Activated B cell treated with CpG ODN at 0.5 μM for 24 hours (primary cell): ENCODE data around the gene PAPOLG. TPM values are rescaled to one million over a fixed set of nuclear protein-coding genes. Genes with fewer than 3 reads are reported as not detected.
A peak's percentile ranks its signal among the peaks of the same experiment; 100 is the strongest.

Experiments used
- ATAC-seq: fragments of 200-7000 bp; cut with Tn5 transposase; one replicate; pipeline ENCODE4 v1.10.0; 2021; ENCODE audit warnings: low read depth, mild to moderate bottlenecking, moderate library complexity
- CTCF ChIA-PET: fragments of 350-600 bp; sonication (Branson Sonifier 250); formaldehyde crosslinking; loops from one replicate; lab custom pipeline; 2021; ENCODE audit warnings: antibody characterized with exemption; lab: Charles Lee
- POLR2A ChIA-PET: fragments of 350-600 bp; sonication (Branson Sonifier 250); formaldehyde crosslinking; loops from one replicate; lab custom pipeline; 2021; ENCODE audit warnings: antibody characterized with exemption; lab: Charles Lee
- DNase-seq: peaks from one replicate; pipeline ENCODE4 v3.0.0; 2022
- H3K27ac Mint-ChIP-seq: one replicate; pipeline ENCODE4 v1.8.0; 2020; ENCODE audit warnings: mixed read lengths
- H3K27me3 Mint-ChIP-seq: one replicate; pipeline ENCODE4 v1.8.0; 2021; ENCODE audit warnings: mixed read lengths
- H3K36me3 Mint-ChIP-seq: one replicate; pipeline ENCODE4 v1.8.0; 2021; ENCODE audit warnings: low read depth, mixed read lengths
- H3K4me1 Mint-ChIP-seq: one replicate; pipeline ENCODE4 v1.8.0; 2021; ENCODE audit warnings: mixed read lengths
- H3K4me3 Mint-ChIP-seq: one replicate; pipeline ENCODE4 v1.8.0; 2020; ENCODE audit warnings: mild to moderate bottlenecking, mixed read lengths
- H3K9me3 Mint-ChIP-seq: one replicate; pipeline ENCODE4 v1.8.0; 2020; ENCODE audit warnings: mixed read lengths
- CTCF ChIP-seq: fragments of 200-600 bp; IDR thresholded peaks from one replicate; pipeline ENCODE4 v1.8.0; 2022; ENCODE audit warnings: antibody characterized with exemption, mild to moderate bottlenecking
- intact Hi-C: fragments of 100-400 bp; cut with micrococcal nuclease; formaldehyde crosslinking; loops from one replicate; pipeline ENCODE4 v1.15.1; 2024
- total RNA-seq: library from RNA; stranded (reverse); gene quantifications from 2 replicates; pipeline ENCODE4 v1.2.3, GENCODE V29; 2022

The PAPOLG gene
- total RNA-seq, 1 donor from 2014 or later = 20.3 TPM

GRCh38 chr2:60804473-60804872, 48.4 kb downstream of the PAPOLG start:
- no peak for ATAC-seq
- H3K27ac Mint-ChIP-seq = no peak overlapping the region
- H3K27me3 Mint-ChIP-seq = no peaks in the 10 kb centered on the region
- no peaks in the 10 kb centered on the region for H3K9me3 Mint-ChIP-seq
- no peak for DNase-seq
- no peak overlapping the region for H3K4me3 Mint-ChIP-seq
- H3K36me3 Mint-ChIP-seq = peaks cover 25% of the 10 kb centered on the region
- intact Hi-C loops = no loop called here
- no peak for TF ChIP-seq CTCF
- POLR2A ChIA-PET = interaction anchor here (0.6 to 5.5 kb wide), 6 partner anchors 15 to 193 kb away, joined by 3 to 162 read pairs (median 10); partner anchors contain the start of gene REL
- H3K4me1 Mint-ChIP-seq = peaks cover 46% of the 10 kb centered on the region
- CTCF ChIA-PET = interaction anchor here (1.2 to 4.3 kb wide), 4 partner anchors 78 to 194 kb away, joined by 3 to 39 read pairs (median 19); partner anchors contain the start of gene REL

GRCh38 chr2:60806595-60806987, 50.5 kb downstream of the PAPOLG start:
- no peaks in the 10 kb centered on the region for H3K9me3 Mint-ChIP-seq
- ATAC-seq = no peak
- H3K4me3 Mint-ChIP-seq = peak overlapping the region; percentile 59
- peaks cover 17% of the 10 kb centered on the region for H3K36me3 Mint-ChIP-seq
- ChIA-PET CTCF (interaction anchor here (1.8 to 4.3 kb wide), 3 partner anchors 11 to 192 kb away, joined by 8 to 39 read pairs (median 34); partner anchors contain the start of gene REL), POLR2A (interaction anchor here (0.6 to 5.5 kb wide), 14 partner anchors 10 to 191 kb away, joined by 3 to 162 read pairs (median 9); partner anchors contain the start of gene REL)
- intact Hi-C loops = no loop called here
- H3K27ac Mint-ChIP-seq = peak overlapping the region; percentile 93
- no peaks in the 10 kb centered on the region for H3K27me3 Mint-ChIP-seq
- no peak for TF ChIP-seq CTCF
- DNase-seq = no peak
- peaks cover 54% of the 10 kb centered on the region for H3K4me1 Mint-ChIP-seq

- ChIA-PET CTCF (interaction anchor here (0.9 to 4.3 kb wide), 5 partner anchors 11 to 192 kb away, joined by 3 to 39 read pairs (median 6); partner anchors contain the start of gene REL), POLR2A (interaction anchor here (0.6 to 5.5 kb wide), 21 partner anchors 9 to 731 kb away, joined by 3 to 162 read pairs (median 8); partner anchors contain the start of genes REL and XPO1)
- ATAC-seq (peak; percentile 93), DNase-seq (peak; percentile 34)
- Mint-ChIP-seq H3K27me3 (no peaks in the 10 kb centered on the region), H3K4me3 (peak overlapping the region; percentile 59), H3K36me3 (peaks cover 13% of the 10 kb centered on the region), H3K9me3 (no peaks in the 10 kb centered on the region), H3K27ac (peak overlapping the region; percentile 93), H3K4me1 (peaks cover 54% of the 10 kb centered on the region)
- TF ChIP-seq CTCF = no peak
- intact Hi-C loops = loop anchor here (1.0 kb wide), 7 partner anchors 11 to 186 kb away; partner anchors contain the start of gene REL
These were observed 51.1 kb downstream of the PAPOLG start for GRCh38 chr2:60806988-60807681.

GRCh38 chr2:60808330-60808801, 52.3 kb downstream of the PAPOLG start:
- peak overlapping the region; percentile 93 for H3K27ac Mint-ChIP-seq
- no peak for TF ChIP-seq CTCF
- intact Hi-C loops = no loop called here

More at GRCh38 chr2:60808330-60808801, 52.3 kb downstream of the PAPOLG start:
- Mint-ChIP-seq H3K4me1 (peaks cover 54% of the 10 kb centered on the region), H3K36me3 (peaks cover 5% of the 10 kb centered on the region), H3K27me3 (no peaks in the 10 kb centered on the region), H3K4me3 (no peak overlapping the region), H3K9me3 (no peaks in the 10 kb centered on the region)
- ATAC-seq = no peak
- no peak for DNase-seq
- CTCF ChIA-PET = interaction anchor here (0.9 to 4.3 kb wide), 4 partner anchors 10 to 191 kb away, joined by 6 to 39 read pairs (median 20); partner anchors contain the start of gene REL
- POLR2A ChIA-PET = interaction anchor here (0.9 to 5.5 kb wide), 8 partner anchors 10 to 184 kb away, joined by 3 to 162 read pairs (median 8); partner anchors contain the start of gene REL
